HepG2 (cell line): Measurements from ENCODE around the gene PLXDC2.

ENCODE experiments used
- FOXK1 ChIP-seq: sonication (generic); formaldehyde crosslinking; IDR thresholded peaks from 2 replicates; pipeline ENCODE4 v1.4.0; 2020; ENCODE audit warnings: low read depth, missing genetic modification reagents, borderline replicate concordance
- HDAC2 ChIP-seq: sonication (generic); formaldehyde crosslinking; IDR thresholded peaks from 2 replicates; pipeline ENCODE4 v1.4.0; 2020; ENCODE audit warnings: missing genetic modification reagents
- HDAC6 ChIP-seq: fragments of 200-600 bp; sonication (generic); IDR thresholded peaks from 2 replicates; pipeline ENCODE4 v1.7.0; 2017; ENCODE audit warnings: mild to moderate bottlenecking, antibody characterized with exemption, low read length, low read depth
- HMGXB3 ChIP-seq: sonication (generic); formaldehyde crosslinking; IDR thresholded peaks from 2 replicates; pipeline ENCODE4 v1.4.0; 2020; ENCODE audit warnings: missing genetic modification reagents, borderline replicate concordance
- HNRNPH1 ChIP-seq: fragments of 200-400 bp; formaldehyde crosslinking; optimal IDR thresholded peaks from 2 replicates; pipeline ENCODE3; 2017; ENCODE audit warnings: mild to moderate bottlenecking, low read depth, low read length
- IRF1 ChIP-seq: sonication (generic); formaldehyde crosslinking; IDR thresholded peaks from 2 replicates; pipeline ENCODE4 v1.4.0; 2020; ENCODE audit warnings: low read depth, mild to moderate bottlenecking, missing genetic modification reagents
- JUN ChIP-seq: sonication (generic); formaldehyde crosslinking; IDR thresholded peaks from 2 replicates; pipeline ENCODE4 v1.4.0; 2020; ENCODE audit warnings: mild to moderate bottlenecking, missing genetic modification reagents
- MAFK ChIP-seq, 2 experiments: IDR thresholded peaks in 1 of 2; conservative IDR thresholded peaks in 1 of 2; 2 replicates each; pipeline ENCODE4 v1.6.1; 2011; ENCODE audit warnings: improper control_type of control experiment in 2 of 2, low read length in 2 of 2
- POLR2A ChIP-seq, 2 experiments: IDR thresholded peaks; 2 replicates each; pipeline ENCODE4 v1.6.1; 2011; ENCODE audit warnings: low read depth in 2 of 2, low read length in 2 of 2, mild to moderate bottlenecking in 1 of 2, moderate library complexity in 1 of 2; ENCODE audit not compliant: insufficient read depth in 1 of 2
- ZNF136 ChIP-seq: sonication (generic); formaldehyde crosslinking; IDR thresholded peaks from 2 replicates; pipeline ENCODE4 v1.8.1; 2022; ENCODE audit warnings: low read depth, mild to moderate bottlenecking, moderate library complexity, missing genetic modification reagents
- ZNF772 ChIP-seq: sonication (generic); formaldehyde crosslinking; IDR thresholded peaks from 2 replicates; pipeline ENCODE4 v1.5.0; 2020; ENCODE audit warnings: mild to moderate bottlenecking, missing genetic modification reagents
- TF ChIP-seq, protein P1 (sequence below): sonication (generic); formaldehyde crosslinking; IDR thresholded peaks from 2 replicates; pipeline ENCODE4 v1.5.0; 2020; ENCODE audit warnings: mild to moderate bottlenecking, missing genetic modification reagents, moderate library complexity

- no peak for TF ChIP-seq IRF1 (CRISPR knock-in tag)
- no peak for TF ChIP-seq MAFK (conservative IDR thresholded peaks at IDR 0.05 in 1 of 2, IDR thresholded peaks at IDR 0.05 in 1 of 2; ENCODE audit: low read length in 2 of 2)
- TF ChIP-seq HNRNPH1, result no peak
- TF ChIP-seq HDAC2 (CRISPR knock-in tag), result no peak
- no peak for TF ChIP-seq HDAC6
- TF ChIP-seq ZNF772 (CRISPR knock-in tag), result no peak
- no peak for TF ChIP-seq JUN (CRISPR knock-in tag)
- no peak for TF ChIP-seq HMGXB3 (CRISPR knock-in tag)
- no peak for TF ChIP-seq FOXK1
- no peak for TF ChIP-seq ZNF136 (CRISPR knock-in tag)
- TF ChIP-seq, protein P1, sequence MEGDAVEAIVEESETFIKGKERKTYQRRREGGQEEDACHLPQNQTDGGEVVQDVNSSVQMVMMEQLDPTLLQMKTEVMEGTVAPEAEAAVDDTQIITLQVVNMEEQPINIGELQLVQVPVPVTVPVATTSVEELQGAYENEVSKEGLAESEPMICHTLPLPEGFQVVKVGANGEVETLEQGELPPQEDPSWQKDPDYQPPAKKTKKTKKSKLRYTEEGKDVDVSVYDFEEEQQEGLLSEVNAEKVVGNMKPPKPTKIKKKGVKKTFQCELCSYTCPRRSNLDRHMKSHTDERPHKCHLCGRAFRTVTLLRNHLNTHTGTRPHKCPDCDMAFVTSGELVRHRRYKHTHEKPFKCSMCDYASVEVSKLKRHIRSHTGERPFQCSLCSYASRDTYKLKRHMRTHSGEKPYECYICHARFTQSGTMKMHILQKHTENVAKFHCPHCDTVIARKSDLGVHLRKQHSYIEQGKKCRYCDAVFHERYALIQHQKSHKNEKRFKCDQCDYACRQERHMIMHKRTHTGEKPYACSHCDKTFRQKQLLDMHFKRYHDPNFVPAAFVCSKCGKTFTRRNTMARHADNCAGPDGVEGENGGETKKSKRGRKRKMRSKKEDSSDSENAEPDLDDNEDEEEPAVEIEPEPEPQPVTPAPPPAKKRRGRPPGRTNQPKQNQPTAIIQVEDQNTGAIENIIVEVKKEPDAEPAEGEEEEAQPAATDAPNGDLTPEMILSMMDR (CRISPR knock-in tag), result no peak
- TF ChIP-seq POLR2A (IDR thresholded peaks at IDR 0.05; ENCODE audit: insufficient read depth in 1 of 2, low read depth in 2 of 2, low read length in 2 of 2), result no peak
Observed at GRCh38 chr10:20087353-20087752, 271.1 kb downstream of the PLXDC2 start.
